ENCODE measurements around the gene C2orf49. TPM values are rescaled to one million over a fixed set of nuclear protein-coding genes. Genes with fewer than 3 reads are reported as not detected.

C2orf49 gene
- total and polyA plus RNA-seq, 5 donors from 2014 or later = 11.0 to 19.5 (median 11.7) TPM

DNA sequence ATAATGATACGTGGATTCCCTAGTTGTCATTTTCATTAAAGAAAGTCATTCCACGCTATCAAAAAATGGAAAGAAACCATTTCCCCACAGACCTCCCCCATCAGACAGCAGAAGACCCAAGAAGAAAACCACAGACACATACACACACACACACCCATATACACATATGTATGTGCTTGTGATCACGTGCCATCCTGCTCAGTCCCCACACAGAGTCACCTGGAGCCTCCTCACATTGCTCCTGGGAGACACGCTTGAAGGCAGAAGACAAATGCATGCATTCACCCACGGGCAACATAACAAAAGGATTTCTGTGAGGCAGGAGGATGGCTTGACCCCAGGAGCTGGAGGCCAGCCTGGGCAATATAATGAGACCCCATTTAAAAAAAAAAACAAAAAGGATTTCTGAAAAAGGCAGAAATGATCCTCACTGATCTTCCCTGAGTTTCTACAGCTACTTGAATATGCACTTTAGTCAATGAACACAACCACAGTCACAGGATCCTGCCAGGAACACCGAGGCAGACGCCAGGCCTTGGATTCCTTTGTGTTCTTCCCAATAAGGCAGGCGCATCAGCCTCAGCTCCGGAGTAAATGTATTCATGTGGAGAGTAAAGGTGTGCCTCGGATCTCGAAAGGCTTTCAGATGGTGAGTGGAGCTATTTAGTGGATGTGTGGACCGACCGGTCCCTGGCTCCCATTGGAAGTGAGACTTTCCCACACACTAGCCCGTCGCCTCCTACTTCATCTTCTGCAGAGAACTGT lies 28.8 kb upstream of the C2orf49 start:
- peaks cover 26% of the 10 kb centered on the region for H3K36me3 Mint-ChIP-seq
- ATAC-seq (ENCODE audit: low read depth in 2 of 2) = no peak
- no peaks in the 10 kb centered on the region for H3K4me1 ChIP-seq (ENCODE audit: control insufficient read depth, insufficient read depth, low read length, poor library complexity, severe bottlenecking)
- H3K27ac ChIP-seq (ENCODE audit: insufficient read depth, low read length, poor library complexity, severe bottlenecking) = no peak overlapping the region
- H3K4me3 ChIP-seq (ENCODE audit: low read depth, low read length) = no peak overlapping the region
- H3K9me3 Mint-ChIP-seq = no peaks in the 10 kb centered on the region
- peak overlapping the region in 2 of 3 donors; percentile 54 to 84 for H3K27ac Mint-ChIP-seq
- H3K9me3 ChIP-seq (ENCODE audit: control insufficient read depth in 2 of 2, low read length in 2 of 2) = no peaks in the 10 kb centered on the region
- H3K4me1 Mint-ChIP-seq = peaks cover 4 to 33% (median 20%) of the 10 kb centered on the region in 4 donors
- H3K36me3 ChIP-seq (ENCODE audit: control insufficient read depth, insufficient read depth, low read length) = peaks cover 21% of the 10 kb centered on the region
- no peaks in the 10 kb centered on the region for H3K27me3 ChIP-seq (ENCODE audit: control insufficient read depth, insufficient read depth, low read length)
- no peaks in the 10 kb centered on the region for H3K27me3 Mint-ChIP-seq
- no peak overlapping the region for H3K4me3 Mint-ChIP-seq
- no peak for DNase-seq

DNA sequence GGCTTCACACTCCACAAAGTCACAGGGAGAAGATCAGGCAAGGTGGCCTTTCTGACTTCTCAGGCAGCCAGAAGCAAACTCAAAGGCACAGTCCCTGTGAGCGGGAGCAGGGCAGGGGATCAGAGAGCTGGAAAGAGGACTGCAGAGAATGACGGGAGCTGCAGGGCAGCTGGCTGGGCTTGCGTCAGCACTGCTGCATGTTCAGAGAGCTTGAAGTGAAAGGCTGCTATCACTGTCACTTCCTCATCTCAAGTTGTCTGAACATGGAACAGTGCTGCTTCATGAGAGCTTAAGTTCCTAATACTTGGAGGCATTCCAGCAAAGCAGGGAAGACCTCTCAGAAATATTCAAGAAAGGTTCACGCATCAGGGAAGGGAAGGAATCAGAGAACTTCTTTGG lies 28.2 kb upstream of the C2orf49 start:
- Mint-ChIP-seq H3K4me3 (no peak overlapping the region), H3K27ac (no peak overlapping the region), H3K4me1 (peaks cover 4 to 32% (median 19%) of the 10 kb centered on the region in 4 donors), H3K27me3 (no peaks in the 10 kb centered on the region), H3K36me3 (peaks cover 26% of the 10 kb centered on the region), H3K9me3 (no peaks in the 10 kb centered on the region)
- ATAC-seq (ENCODE audit: low read depth in 2 of 2) (no peak), DNase-seq (no peak)
- H3K4me1 ChIP-seq (ENCODE audit: control insufficient read depth, insufficient read depth, low read length, poor library complexity, severe bottlenecking) = no peaks in the 10 kb centered on the region
- peaks cover 21% of the 10 kb centered on the region for H3K36me3 ChIP-seq (ENCODE audit: control insufficient read depth, insufficient read depth, low read length)
- no peak overlapping the region for H3K4me3 ChIP-seq (ENCODE audit: low read depth, low read length)
- no peaks in the 10 kb centered on the region for H3K27me3 ChIP-seq (ENCODE audit: control insufficient read depth, insufficient read depth, low read length)
- no peak overlapping the region for H3K27ac ChIP-seq (ENCODE audit: insufficient read depth, low read length, poor library complexity, severe bottlenecking)
- H3K9me3 ChIP-seq (ENCODE audit: control insufficient read depth in 2 of 2, low read length in 2 of 2) = no peaks in the 10 kb centered on the region

DNA sequence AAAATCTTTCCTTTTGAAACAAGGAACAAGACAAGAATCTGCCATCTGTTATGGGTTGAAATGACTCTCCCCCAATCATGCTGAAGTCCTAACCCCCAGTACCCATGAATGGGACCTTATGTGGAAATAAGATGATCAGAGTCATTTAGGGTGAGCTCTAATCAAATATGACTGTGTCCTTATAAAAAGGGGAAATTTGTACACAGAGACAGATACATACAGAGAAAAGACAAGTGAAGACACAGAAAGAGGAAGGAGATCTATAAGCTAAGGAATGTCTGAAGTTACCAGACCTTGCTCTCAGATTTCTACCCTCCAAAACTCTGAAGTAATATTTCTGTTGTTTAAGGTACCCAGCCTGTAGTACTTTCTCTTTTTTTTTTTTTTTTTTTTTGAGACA lies 23.5 kb upstream of the C2orf49 start:
- no peak for ATAC-seq (ENCODE audit: low read depth in 2 of 2)
- no peak for DNase-seq
- H3K36me3 ChIP-seq (ENCODE audit: control insufficient read depth, insufficient read depth, low read length) = peaks cover under 1% of the 10 kb centered on the region
- Mint-ChIP-seq H3K9me3 (no peaks in the 10 kb centered on the region), H3K27me3 (no peaks in the 10 kb centered on the region), H3K36me3 (peaks cover 21% of the 10 kb centered on the region), H3K4me3 (no peak overlapping the region), H3K27ac (no peak overlapping the region), H3K4me1 (peaks cover 5 to 35% (median 19%) of the 10 kb centered on the region in 4 donors)
- no peaks in the 10 kb centered on the region for H3K27me3 ChIP-seq (ENCODE audit: control insufficient read depth, insufficient read depth, low read length)
- no peaks in the 10 kb centered on the region for H3K9me3 ChIP-seq (ENCODE audit: control insufficient read depth in 2 of 2, low read length in 2 of 2)
- no peak overlapping the region for H3K4me3 ChIP-seq (ENCODE audit: low read depth, low read length)
- peaks cover 3% of the 10 kb centered on the region for H3K4me1 ChIP-seq (ENCODE audit: control insufficient read depth, insufficient read depth, low read length, poor library complexity, severe bottlenecking)
- H3K27ac ChIP-seq (ENCODE audit: insufficient read depth, low read length, poor library complexity, severe bottlenecking) = no peak overlapping the region

DNA sequence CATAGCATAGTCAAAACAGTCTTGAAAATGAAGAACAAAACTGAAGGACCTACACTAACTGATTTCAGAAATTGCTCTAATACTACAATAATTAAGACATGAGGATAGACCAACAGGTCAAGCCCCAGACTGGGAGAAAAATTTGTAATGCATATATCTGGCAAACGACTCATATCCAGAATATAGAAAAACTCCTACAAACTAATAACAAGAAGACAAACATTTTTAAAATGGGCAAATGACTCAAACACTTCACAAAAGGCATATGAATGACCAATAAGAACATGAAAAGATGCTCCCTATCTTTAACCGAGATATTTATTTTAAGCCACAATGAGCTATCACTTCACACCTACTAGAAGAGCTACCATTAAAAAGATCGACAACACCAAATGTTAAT lies 22.0 kb upstream of the C2orf49 start:
- H3K4me3 Mint-ChIP-seq = no peak overlapping the region

DNA sequence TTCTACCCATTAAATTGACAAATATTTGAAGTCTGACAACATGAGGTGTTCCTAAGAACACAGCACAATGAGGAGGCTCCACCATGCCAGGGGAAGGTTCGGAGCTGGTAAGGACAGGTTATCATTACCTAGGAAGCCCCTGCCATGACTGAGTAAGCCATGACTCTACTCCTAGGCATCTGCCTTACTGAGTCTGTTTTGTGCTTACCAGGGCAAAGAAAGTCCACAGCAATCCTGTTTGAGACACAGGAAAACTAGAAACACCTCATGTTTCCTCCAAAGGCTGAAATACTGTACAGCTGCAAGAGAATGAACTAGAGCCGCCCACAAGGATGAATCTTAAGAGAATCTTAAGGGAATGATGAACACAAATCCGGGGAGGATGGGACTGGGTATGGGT lies 19.4 kb upstream of the C2orf49 start:
- H3K9me3 ChIP-seq (ENCODE audit: control insufficient read depth in 2 of 2, low read length in 2 of 2) = no peaks in the 10 kb centered on the region
- H3K27me3 Mint-ChIP-seq = no peaks in the 10 kb centered on the region
- no peak for ATAC-seq (ENCODE audit: low read depth in 2 of 2)
- peaks cover 11 to 47% (median 29%) of the 10 kb centered on the region in 4 donors for H3K4me1 Mint-ChIP-seq
- H3K36me3 Mint-ChIP-seq = peaks cover 20% of the 10 kb centered on the region
- H3K4me1 ChIP-seq (ENCODE audit: control insufficient read depth, insufficient read depth, low read length, poor library complexity, severe bottlenecking) = peaks cover 3% of the 10 kb centered on the region
- H3K27me3 ChIP-seq (ENCODE audit: control insufficient read depth, insufficient read depth, low read length) = no peaks in the 10 kb centered on the region
- DNase-seq = no peak
- peaks cover 5% of the 10 kb centered on the region for H3K36me3 ChIP-seq (ENCODE audit: control insufficient read depth, insufficient read depth, low read length)
- H3K27ac ChIP-seq (ENCODE audit: insufficient read depth, low read length, poor library complexity, severe bottlenecking) = no peak overlapping the region
- H3K4me3 ChIP-seq (ENCODE audit: low read depth, low read length) = no peak overlapping the region
- no peaks in the 10 kb centered on the region for H3K9me3 Mint-ChIP-seq
- no peak overlapping the region for H3K4me3 Mint-ChIP-seq
- H3K27ac Mint-ChIP-seq = peak overlapping the region in 1 of 3 donors; percentile 12

More for the DNA sequence above, 22.0 kb upstream of the C2orf49 start:
- H3K4me1 Mint-ChIP-seq = peaks cover 4 to 40% (median 23%) of the 10 kb centered on the region in 4 donors
- Histone ChIP-seq H3K36me3 (ENCODE audit: control insufficient read depth, insufficient read depth, low read length) (no peaks in the 10 kb centered on the region), H3K27ac (ENCODE audit: insufficient read depth, low read length, poor library complexity, severe bottlenecking) (no peak overlapping the region), H3K4me3 (ENCODE audit: low read depth, low read length) (no peak overlapping the region), H3K27me3 (ENCODE audit: control insufficient read depth, insufficient read depth, low read length) (no peaks in the 10 kb centered on the region), H3K9me3 (ENCODE audit: control insufficient read depth in 2 of 2, low read length in 2 of 2) (no peaks in the 10 kb centered on the region), H3K4me1 (ENCODE audit: control insufficient read depth, insufficient read depth, low read length, poor library complexity, severe bottlenecking) (peaks cover 3% of the 10 kb centered on the region)
- no peaks in the 10 kb centered on the region for H3K9me3 Mint-ChIP-seq
- H3K27me3 Mint-ChIP-seq = no peaks in the 10 kb centered on the region
- H3K27ac Mint-ChIP-seq = no peak overlapping the region
- peaks cover 17% of the 10 kb centered on the region for H3K36me3 Mint-ChIP-seq
- ATAC-seq (ENCODE audit: low read depth in 2 of 2) (no peak), DNase-seq (no peak)

DNA sequence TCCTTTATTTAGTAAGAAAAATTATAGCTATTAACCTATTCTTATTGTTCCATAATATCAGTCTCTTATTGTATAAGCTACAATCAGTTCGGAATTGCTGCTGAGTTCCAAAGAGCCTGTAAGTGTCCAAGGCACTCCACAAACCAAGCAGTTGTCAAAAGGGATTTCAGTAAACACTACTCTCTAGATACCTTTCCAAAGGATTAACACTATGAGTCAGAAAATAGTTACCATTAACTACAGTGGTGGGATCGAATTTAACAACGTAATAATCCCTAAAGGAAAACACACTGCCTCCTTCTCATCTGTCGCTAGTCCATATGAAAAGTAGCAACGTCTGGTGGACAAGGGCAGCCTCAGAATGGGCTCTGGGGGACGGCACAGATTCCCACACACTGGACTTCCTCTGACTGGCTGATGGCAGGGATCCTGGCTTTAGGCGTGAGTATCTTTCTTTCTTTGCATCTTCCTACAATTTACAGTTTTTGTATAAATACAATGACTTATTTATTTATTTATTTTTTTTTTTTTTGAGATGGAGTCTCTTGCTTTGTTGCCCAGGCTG lies 16.6 kb upstream of the C2orf49 start:
- DNase-seq (no peak), ATAC-seq (ENCODE audit: low read depth in 2 of 2) (no peak)
- no peaks in the 10 kb centered on the region for H3K9me3 ChIP-seq (ENCODE audit: control insufficient read depth in 2 of 2, low read length in 2 of 2)
- peaks cover 10% of the 10 kb centered on the region for H3K36me3 ChIP-seq (ENCODE audit: control insufficient read depth, insufficient read depth, low read length)
- H3K4me3 Mint-ChIP-seq = no peak overlapping the region
- no peaks in the 10 kb centered on the region for H3K27me3 Mint-ChIP-seq
- H3K4me1 ChIP-seq (ENCODE audit: control insufficient read depth, insufficient read depth, low read length, poor library complexity, severe bottlenecking) = no peaks in the 10 kb centered on the region
- no peak overlapping the region for H3K4me3 ChIP-seq (ENCODE audit: low read depth, low read length)
- H3K27ac Mint-ChIP-seq = no peak overlapping the region
- H3K4me1 Mint-ChIP-seq = peaks cover 14 to 64% (median 31%) of the 10 kb centered on the region in 4 donors
- H3K36me3 Mint-ChIP-seq = peaks cover 27% of the 10 kb centered on the region
- H3K9me3 Mint-ChIP-seq = no peaks in the 10 kb centered on the region
- H3K27ac ChIP-seq (ENCODE audit: insufficient read depth, low read length, poor library complexity, severe bottlenecking) = no peak overlapping the region
- H3K27me3 ChIP-seq (ENCODE audit: control insufficient read depth, insufficient read depth, low read length) = no peaks in the 10 kb centered on the region

DNA sequence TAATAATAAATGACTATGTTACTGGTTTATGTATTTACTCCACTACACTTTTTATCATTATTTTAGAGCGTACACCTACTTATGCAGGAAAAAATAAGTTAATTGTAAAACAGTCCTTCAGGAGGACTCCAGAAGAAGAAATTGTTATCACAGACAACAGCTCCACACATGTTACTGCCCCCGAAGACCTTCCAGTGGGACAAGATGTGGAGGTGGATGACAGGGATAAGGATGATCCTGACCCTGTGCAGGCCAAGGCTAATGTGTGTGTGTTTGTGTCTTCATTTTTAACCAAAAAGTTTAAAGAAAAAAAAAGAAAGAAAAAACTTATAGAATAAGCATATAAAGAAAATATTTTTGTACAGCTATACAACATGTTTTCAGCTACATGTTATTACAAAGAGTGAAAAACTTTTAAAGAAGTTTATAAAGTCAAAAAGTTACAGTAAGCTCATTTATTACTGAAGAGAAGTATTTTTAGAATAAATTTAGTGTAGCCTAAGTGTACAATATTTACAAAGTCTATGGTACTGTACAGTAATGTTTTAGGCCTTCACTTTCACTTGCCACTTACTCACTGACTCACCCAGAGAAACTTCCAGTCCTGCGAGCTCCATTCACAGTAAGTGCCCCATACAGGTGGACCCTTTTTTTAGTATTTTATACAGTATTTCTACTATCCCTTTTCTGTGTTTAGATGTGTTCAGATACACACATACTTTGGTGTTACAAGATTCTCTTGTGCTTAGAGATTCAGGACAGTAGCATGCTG lies 15.3 kb upstream of the C2orf49 start:
- Histone ChIP-seq H3K4me3 (ENCODE audit: low read depth, low read length) (no peak overlapping the region), H3K27ac (ENCODE audit: insufficient read depth, low read length, poor library complexity, severe bottlenecking) (no peak overlapping the region), H3K27me3 (ENCODE audit: control insufficient read depth, insufficient read depth, low read length) (no peaks in the 10 kb centered on the region), H3K36me3 (ENCODE audit: control insufficient read depth, insufficient read depth, low read length) (peaks cover 10% of the 10 kb centered on the region), H3K4me1 (ENCODE audit: control insufficient read depth, insufficient read depth, low read length, poor library complexity, severe bottlenecking) (no peaks in the 10 kb centered on the region), H3K9me3 (ENCODE audit: control insufficient read depth in 2 of 2, low read length in 2 of 2) (no peaks in the 10 kb centered on the region)
- DNase-seq (no peak), ATAC-seq (ENCODE audit: low read depth in 2 of 2) (no peak)
- H3K4me3 Mint-ChIP-seq = no peak overlapping the region
- no peak overlapping the region for H3K27ac Mint-ChIP-seq
- H3K36me3 Mint-ChIP-seq = peaks cover 27% of the 10 kb centered on the region
- peaks cover 25 to 65% (median 31%) of the 10 kb centered on the region in 4 donors for H3K4me1 Mint-ChIP-seq
- no peaks in the 10 kb centered on the region for H3K27me3 Mint-ChIP-seq
- H3K9me3 Mint-ChIP-seq = no peaks in the 10 kb centered on the region
